Epidermal melanocyte (primary cell): ENCODE data around the gene GP2.

ENCODE experiments used
- DNase-seq: peaks from one replicate; pipeline ENCODE4 v3.0.0; 2011; ENCODE audit warnings: low spot score; ENCODE audit not compliant: insufficient read length

Gene GP2

DNA sequence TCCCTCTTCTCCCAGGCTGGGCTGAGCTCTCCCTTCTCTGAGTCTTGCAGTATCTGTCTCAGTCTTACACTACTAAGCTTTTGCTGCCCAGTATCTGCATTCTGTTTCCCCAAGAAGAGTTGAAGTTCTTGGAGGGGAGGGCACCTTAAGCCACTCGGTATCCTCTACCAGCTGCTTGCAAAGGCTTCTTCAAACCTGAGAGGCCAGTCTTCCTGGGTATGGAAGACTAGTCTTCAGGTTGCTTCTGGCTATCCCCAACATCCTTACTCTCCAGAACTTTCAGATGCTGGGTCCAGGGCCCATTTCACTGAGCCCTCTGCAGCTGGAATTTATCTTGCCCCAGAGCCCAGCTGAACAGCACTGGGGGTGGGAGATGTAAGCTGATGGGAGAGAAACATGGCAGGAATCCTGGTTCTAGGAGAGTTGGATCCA, 20.1 kb downstream of the GP2 start:
- DNase-seq = no peak

DNA sequence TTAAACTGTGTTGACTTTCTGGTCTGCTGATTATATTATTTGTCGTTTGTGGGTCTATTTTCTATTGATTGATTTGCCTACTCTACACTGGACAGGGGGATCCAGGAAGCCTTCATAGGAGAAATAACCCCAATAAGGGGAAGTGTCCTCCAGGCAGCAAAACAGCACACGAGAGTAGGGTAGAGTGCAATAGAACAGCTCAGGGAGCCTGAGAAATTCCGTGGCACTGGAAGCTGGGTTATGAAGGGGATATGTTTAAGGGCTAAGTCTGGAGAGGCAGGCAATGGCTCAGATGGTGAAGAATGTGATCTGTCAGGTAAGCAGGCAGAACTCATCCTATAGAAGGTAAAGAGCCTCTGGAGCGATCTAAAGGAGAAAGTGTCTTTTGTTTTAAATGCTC, 20.9 kb downstream of the GP2 start:
- DNase-seq = no peak

DNA sequence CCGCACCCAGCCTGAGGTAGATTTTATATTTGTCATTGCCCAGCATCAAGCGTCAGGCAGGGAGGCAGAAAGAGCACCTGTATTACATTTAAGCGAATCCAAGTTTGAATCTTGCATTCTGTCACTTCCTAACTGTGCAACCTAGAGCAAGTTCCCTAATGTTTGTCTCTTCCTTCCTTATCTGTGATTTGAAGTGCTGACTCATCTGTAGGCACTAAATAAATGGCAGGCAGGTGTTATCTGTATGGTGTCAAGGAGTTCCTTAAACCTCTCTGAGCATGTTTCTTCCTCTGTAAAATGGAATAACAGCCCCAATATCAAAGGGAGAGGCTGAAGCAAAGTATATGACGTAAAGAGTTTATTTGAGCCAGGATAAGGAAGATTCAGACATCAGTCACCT, 24.3 kb downstream of the GP2 start:
- DNase-seq = no peak

DNA sequence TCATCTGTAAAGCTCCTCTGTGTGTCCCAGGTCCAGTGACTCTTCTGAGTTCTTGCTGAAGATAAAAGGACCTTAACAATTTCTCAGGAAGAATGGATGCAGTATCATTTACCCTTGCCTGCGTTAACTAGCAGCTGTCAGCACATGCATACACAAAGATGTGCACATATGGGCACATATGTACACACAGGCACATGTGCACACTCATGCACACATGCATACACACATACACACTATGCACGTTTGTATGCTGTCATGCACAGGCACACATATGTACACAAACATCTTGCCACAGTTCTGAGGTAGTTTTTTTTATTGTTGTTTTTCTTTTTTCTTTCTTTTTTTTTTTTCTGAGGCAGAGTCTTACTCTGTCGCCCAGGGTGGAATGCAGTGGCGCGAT, 24.9 kb downstream of the GP2 start:
- no peak for DNase-seq

DNA sequence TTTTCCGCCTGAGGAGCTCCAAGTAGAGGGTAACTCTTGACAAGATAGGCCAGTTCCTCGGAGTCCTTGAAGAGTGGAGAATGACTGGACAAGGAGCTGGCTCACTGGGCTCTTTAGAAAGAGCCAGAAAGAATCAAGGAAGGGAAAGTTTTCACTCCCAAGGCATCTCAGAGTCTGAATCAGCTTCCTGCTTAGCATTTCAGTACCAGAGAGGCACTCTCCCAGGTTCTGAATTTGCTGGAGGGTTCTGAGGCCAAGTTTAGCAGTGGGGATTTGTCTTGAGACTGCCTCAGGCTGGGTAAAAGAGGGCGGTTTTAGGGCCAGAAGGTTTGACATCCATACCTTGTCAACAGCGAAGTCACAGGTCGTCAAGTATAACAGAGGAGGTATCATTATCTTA, 25.5 kb downstream of the GP2 start:
- DNase-seq = no peak

DNA sequence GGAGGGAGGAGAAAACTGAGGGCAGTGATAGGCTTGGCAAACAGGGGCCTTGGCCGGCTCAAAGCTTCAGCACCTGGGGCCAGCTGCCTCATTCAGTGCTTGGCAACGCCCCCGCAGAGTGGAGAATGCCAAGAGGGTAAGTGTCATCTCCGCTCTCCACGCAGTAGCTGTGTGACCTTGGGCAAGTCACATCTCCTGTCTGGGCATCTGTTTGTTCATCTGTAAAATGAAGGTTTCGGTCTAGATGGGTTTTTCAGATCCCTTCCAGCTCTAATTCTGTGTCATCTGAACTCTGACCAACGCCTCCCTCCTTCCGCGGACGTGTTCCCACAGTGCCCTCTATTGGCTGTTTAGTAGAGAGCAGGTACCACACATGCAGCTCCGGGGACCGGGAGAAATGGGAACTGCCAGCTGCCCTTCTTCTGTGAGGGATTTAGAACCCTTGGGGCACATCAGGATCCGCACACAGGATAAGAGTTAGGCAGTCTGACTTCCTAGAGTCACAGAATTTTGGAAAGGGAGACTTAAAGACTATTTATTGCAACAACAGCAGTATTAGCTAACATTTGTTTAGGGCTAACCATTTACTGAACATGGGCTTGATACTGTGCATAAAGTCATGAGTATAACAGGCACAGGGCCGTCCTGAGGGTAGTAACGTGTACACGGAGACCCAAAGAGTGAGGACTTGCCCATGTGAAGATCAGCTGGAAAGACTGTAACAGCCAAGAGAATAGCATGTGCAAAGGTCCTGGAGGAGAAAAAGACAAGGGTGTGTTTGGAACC, 26.8 kb downstream of the GP2 start:
- peak; percentile 40 for DNase-seq

DNA sequence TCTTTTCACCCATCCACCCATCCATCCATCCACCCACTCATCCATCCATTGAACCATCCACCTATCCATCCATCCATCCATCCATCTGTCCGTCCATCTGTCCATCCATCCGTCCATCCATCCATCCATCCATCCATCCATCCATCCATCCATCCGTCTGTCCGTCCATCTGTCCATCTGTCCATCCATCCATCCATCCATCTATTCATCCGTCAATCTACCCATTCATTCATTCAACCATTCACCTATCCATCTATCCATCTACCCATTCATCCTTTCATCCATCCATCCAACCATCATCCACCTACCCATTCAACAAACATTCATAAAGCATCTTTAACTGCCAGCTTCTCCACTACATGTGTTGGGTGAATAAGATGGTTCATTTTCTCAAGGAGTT, 28.9 kb downstream of the GP2 start:
- no peak for DNase-seq

DNA sequence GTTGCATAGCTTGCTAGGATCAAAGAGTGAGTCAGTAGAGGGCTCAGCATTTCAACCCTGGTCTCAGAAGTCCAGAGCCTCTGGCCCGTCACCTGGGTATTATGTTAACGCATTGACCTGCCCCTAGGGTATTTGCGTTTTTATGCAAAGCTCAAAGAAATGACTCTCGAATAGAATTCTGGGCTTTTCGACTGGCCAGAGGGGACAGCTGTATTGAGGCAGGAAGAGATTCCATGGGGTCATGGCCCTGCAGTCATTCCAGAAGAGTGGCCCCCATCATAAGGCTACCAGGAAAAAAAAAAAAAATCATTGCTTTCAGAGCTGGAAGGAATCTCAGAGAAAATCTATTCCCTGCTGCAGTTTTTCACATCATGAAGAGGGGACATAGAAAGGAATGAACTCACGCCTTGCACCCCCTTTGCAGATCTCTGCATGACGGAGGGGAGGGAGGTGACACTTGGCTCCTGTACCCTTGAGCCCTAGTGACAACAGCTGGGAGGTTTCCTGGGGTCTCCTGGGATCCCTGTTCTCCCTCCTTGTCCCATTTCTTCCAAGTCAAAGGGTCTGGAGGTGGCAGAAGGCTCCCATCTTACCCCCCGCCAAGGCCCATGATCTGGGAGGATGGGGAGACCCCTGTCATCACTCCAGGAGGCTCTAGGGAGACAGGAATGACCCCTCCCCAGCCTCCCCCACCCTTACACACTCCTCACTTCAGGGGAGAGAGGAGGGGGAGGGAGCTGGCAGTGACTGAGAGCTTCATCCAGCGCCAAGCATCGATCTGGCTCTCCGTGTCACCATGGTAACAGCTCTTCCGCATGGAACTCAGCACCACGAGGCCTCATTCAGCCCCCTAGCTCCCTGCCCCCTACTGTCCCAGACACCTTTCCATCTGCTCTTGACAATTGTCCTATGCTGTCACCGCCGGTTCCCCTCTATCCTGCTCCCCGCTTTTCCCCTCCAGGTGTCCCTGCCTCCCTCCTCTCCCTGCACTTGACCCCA, 35.8 kb downstream of the GP2 start:
- DNase-seq = no peak

DNA sequence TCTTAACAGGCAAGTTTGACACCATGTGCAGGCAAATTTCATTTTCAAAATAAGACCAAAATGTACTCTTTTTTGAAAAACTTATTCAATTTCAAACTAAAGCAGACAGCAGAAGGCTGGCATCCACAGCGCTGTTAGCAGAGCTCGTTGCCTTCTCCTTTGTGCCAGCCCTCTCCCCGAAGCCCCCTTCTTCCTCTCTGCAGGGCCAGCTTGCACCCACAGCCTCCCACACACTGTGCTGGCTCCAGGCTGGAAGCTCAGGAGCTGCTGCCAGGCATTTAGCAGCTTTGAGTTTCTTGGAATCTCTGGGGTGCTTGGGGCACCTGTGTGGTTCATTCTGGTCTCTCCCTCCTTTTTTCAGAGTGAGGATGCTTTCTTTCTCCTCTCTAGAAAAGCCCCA, 37.7 kb downstream of the GP2 start:
- no peak for DNase-seq

DNA sequence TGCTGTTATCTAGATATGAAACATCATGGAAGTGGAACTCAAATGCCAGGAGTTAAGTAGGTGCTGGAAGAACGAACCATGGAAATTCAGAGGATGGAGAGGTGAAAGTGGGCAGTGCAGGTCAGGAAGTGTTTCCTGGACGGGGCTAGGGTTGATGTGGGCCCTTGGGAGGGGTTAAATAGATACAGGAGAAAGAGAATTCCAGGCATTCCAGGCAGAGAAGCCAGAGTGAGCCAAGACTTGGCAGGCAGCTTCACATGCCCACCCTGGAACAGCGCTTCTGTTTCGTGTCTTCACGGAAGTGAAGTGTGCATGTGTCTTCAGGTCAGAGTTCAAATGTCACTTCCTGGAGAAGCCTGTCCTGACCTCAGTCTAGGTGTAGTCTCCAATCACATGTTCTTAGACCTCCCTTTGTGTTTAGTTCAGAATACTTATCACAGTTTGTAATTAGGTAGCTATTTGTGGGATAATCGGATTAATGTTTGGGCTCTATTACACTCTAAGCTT, 41.3 kb downstream of the GP2 start:
- no peak for DNase-seq

DNA sequence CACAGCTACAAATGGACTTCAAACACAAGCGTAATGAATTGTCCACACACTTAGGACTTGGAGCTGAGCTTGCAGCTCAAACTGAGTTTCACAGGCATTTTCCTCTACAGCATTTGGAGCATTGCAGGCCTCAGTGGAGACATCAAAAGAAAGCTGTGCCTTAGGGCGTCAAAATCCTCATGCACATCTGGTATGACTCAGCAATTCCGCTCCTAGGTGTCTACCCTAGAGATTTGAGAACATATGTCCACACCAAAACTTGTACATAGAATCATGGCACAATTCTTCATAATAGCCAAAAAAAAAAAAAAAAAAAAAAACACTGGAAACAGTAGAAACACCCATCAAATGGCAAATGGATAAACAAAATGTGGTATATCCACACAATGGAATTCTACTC, 47.1 kb downstream of the GP2 start:
- DNase-seq = no peak

DNA sequence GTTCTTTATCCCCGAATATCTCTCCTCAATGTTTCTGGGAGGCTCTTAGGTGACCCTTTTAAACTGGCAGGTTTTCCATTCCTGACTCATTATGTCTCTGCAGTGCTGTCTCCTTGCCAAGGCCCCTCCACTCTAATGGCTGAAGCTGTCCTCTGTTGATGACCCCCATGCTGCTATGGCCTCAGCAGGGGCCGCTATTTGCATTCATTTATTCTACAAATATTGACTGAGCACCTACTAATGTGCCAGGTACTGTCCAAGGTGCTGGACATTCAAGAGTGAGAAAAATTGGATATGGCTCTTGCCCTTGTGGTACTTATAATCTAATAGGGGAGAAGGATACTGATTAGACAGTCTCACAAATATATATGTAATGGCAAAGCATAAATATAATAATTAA, 55.4 kb downstream of the GP2 start:
- DNase-seq = no peak

DNA sequence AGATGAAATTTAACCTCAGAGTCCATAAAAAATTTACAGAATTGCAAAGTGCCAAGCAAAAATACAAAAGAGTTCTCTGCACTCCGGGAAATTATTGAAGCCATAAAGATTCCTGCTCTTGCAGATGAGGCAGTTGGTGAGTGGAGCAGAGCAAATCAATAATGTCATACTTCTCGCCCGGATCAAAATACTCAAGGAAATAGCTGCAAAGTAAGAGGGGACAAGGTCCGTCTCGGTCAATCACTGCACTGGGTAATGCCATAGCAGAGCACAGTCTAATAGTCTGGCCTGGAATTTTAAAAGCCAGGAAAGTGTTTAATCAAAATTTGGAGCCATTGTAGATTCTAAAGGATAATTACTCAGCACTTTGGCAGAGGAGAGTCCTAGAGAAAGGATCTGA, 58.9 kb downstream of the GP2 start:
- DNase-seq = no peak

DNA sequence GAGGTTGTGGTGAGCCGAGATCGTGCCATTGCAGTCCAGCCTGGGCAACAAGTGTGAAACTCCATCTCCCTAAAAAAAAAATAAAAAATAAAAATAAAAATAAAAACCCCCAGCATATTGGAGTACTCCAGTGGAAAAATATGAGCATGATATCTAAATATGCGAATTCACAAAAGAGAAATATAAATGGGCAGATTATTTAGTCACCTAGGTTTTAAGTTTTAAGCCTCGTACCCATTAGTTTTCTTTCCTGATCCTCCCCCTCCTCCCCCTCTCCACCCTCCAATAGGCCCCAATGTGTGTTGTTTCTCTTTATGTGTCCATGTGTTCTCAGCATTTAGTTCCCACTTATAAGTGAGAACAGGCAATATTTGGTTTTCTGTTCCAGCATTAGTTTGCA, 62.3 kb downstream of the GP2 start:
- DNase-seq = no peak

DNA sequence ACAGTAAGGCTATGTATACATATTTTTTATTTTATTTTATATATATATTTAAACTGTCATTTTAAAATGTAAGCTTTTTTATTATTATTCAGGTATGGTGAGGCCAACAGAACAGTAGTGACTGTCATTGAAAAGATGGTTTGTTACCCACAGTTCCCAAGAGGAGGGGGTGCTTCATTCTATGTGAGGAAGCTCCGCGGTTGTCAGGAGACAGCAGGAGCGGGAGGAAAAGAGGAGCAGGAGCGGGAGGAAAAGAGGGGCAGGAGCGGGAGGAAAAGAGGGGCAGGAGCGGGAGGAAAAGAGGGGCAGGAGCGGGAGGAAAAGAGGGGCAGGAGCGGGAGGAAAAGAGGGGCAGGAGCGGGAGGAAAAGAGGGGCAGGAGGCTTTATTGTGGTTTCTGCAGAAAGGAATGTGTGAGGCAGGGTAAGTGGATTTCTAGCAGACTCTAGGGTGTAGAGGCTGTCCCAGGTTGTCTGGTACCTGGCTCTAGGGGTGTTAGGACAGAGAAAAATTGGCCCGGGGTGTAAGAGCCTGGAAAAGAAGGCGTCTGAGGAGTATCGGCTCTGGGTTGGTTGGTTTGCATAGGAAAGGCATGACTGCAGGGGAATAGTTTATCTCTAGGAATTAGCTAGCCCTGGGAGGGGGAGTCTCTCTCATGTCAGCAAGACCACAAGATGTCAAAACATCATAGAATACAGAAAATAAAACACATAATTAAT, 64.0 kb downstream of the GP2 start:
- DNase-seq = no peak

DNA sequence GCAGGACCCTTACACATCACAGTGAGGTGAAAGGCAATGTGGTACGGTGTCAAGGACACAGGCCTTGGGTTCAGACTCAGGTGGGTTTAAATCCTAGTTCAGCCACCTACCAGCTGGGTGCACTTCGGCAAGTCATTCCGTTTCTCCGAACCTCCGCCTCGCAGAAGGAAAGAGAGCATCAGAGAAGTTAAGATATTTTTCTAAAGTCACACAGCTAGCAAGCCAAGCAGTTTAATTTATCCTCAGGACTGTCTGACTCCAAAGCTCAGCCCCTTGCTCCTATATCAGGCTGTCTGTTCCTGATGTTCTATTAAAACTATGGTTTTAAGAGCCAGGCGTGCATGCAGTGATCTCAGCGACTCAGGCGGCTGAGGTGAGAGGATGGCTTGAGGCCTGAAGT, 65.1 kb downstream of the GP2 start:
- DNase-seq = no peak

DNA sequence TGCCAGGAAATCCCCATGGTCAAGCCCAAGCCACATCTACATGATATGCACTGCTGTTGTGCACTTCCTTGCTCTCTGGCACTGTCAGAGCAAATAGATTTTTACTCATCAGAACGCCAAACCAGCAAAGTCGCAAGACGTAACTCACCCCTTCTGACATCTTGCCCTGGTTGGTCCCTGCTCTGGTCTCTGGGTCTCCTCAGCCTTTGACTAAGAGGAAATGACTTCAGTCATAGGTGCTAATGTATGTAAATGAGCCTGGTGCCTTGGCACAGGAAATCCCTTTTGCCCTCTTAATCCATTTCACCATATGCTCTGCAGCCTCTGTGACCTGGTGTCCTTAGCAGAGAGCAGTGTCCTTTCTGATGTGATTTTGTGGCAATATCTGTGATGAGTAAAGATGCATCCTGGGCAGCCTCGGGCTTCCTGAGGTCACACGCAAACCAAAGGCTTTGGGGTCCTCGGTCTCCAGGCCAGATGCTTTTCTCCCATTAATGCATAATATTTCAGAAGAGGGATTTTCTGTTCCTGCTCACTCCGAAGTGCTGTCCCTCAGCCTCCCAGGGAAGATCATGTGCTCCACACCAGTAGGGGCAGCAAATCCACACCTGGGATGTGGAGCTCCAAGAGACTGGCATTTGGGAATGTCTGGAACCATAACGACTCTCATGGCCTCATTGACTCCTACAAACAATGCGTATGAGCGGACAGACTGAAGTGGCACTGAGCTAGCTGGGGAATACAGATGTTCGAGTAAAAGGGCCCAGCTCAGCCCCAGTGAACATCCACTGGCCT, 66.9 kb downstream of the GP2 start:
- no peak for DNase-seq
